GM21526 (cell line): ENCODE measurements around the gene USP17L5.
"Not testable (repeated sequence)": the region's sequence is repeated elsewhere in the genome, so short reads cannot be mapped to it uniquely, and the experiment has no call there.

Source experiments
- ATAC-seq: cut with Tn5 transposase; IDR thresholded peaks from one replicate; pipeline ENCODE4 v1.9.1; 2021; ENCODE audit warnings: moderate library complexity; ENCODE audit not compliant: unreplicated experiment, low FRiP score

The USP17L5 gene, protein sequence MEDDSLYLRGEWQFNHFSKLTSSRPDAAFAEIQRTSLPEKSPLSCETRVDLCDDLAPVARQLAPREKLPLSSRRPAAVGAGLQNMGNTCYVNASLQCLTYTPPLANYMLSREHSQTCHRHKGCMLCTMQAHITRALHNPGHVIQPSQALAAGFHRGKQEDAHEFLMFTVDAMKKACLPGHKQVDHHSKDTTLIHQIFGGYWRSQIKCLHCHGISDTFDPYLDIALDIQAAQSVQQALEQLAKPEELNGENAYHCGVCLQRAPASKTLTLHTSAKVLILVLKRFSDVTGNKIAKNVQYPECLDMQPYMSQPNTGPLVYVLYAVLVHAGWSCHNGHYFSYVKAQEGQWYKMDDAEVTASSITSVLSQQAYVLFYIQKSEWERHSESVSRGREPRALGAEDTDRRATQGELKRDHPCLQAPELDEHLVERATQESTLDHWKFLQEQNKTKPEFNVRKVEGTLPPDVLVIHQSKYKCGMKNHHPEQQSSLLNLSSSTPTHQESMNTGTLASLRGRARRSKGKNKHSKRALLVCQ

DNA sequence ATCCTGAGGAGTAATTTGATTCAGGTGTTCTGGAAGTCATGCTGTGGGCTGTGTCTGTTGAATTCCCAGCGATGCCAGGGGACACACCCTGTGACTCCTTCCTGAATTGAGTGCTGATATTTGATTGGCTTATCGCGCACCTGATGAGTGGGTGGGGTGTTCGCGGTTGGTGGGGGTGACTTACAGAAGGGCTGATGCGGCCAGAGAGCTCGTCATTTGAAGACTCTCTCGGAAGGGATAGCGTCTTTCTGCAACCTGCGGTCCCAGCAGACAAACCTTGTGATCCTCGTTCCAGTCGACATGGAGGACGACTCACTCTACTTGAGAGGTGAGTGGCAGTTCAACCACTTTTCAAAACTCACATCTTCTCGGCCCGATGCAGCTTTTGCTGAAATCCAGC is at the start of gene USP17L5:
TSS of gene USP17L5 (plus strand) at position 301 of the 400 bp plus-strand sequence. CDS start at position 301, 0 bp downstream.
- not testable (repeated sequence) for ATAC-seq

DNA sequence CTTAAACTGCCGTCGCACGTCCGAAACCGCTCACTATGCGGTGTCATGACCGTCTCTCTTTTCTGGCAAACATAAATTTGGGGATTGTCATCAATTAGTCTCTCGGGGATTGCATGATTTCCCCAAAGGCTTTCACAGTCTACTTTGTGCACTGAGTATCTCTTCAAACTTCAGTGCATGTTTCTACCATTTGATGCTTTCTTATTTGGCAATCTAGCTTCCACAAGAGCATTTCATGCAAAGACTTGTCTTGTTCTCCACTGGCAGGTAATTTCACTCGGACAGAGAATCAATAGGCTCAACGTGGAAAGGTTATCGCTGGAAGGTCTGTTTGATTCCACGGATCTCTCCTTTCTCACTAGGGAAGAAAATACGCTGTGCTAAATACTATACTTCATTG is 15.0 kb upstream of the USP17L5 start:
- not testable (repeated sequence) for ATAC-seq

DNA sequence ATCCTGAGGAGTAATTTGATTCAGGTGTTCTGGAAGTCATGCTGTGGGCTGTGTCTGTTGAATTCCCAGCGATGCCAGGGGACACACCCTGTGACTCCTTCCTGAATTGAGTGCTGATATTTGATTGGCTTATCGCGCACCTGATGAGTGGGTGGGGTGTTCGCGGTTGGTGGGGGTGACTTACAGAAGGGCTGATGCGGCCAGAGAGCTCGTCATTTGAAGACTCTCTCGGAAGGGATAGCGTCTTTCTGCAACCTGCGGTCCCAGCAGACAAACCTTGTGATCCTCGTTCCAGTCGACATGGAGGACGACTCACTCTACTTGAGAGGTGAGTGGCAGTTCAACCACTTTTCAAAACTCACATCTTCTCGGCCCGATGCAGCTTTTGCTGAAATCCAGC is 14.3 kb upstream of the USP17L5 start, which contains the start of gene USP17L24:
TSS of gene USP17L24 (plus strand) at position 301 of the 400 bp plus-strand sequence. CDS start at position 301, 0 bp downstream.
- not testable (repeated sequence) for ATAC-seq

DNA sequence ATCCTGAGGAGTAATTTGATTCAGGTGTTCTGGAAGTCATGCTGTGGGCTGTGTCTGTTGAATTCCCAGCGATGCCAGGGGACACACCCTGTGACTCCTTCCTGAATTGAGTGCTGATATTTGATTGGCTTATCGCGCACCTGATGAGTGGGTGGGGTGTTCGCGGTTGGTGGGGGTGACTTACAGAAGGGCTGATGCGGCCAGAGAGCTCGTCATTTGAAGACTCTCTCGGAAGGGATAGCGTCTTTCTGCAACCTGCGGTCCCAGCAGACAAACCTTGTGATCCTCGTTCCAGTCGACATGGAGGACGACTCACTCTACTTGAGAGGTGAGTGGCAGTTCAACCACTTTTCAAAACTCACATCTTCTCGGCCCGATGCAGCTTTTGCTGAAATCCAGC is 9.6 kb upstream of the USP17L5 start, which contains the start of gene USP17L25:
TSS of gene USP17L25 (plus strand) at position 301 of the 400 bp plus-strand sequence. CDS start at position 301, 0 bp downstream.
- ATAC-seq = not testable (repeated sequence)

DNA sequence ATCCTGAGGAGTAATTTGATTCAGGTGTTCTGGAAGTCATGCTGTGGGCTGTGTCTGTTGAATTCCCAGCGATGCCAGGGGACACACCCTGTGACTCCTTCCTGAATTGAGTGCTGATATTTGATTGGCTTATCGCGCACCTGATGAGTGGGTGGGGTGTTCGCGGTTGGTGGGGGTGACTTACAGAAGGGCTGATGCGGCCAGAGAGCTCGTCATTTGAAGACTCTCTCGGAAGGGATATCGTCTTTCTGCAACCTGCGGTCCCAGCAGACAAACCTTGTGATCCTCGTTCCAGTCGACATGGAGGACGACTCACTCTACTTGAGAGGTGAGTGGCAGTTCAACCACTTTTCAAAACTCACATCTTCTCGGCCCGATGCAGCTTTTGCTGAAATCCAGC is 4.8 kb upstream of the USP17L5 start, which contains the start of gene USP17L26:
TSS of gene USP17L26 (plus strand) at position 301 of the 400 bp plus-strand sequence. CDS start at position 301, 0 bp downstream.
- ATAC-seq = not testable (repeated sequence)

DNA sequence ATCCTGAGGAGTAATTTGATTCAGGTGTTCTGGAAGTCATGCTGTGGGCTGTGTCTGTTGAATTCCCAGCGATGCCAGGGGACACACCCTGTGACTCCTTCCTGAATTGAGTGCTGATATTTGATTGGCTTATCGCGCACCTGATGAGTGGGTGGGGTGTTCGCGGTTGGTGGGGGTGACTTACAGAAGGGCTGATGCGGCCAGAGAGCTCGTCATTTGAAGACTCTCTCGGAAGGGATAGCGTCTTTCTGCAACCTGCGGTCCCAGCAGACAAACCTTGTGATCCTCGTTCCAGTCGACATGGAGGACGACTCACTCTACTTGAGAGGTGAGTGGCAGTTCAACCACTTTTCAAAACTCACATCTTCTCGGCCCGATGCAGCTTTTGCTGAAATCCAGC is 4.6 kb downstream of the USP17L5 start, which contains the start of gene USP17L27:
TSS of gene USP17L27 (plus strand) at position 301 of the 400 bp plus-strand sequence. CDS start at position 301, 0 bp downstream.
- ATAC-seq = not testable (repeated sequence)

DNA sequence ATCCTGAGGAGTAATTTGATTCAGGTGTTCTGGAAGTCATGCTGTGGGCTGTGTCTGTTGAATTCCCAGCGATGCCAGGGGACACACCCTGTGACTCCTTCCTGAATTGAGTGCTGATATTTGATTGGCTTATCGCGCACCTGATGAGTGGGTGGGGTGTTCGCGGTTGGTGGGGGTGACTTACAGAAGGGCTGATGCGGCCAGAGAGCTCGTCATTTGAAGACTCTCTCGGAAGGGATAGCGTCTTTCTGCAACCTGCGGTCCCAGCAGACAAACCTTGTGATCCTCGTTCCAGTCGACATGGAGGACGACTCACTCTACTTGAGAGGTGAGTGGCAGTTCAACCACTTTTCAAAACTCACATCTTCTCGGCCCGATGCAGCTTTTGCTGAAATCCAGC is 9.4 kb downstream of the USP17L5 start, which contains the start of gene USP17L28:
TSS of gene USP17L28 (plus strand) at position 301 of the 400 bp plus-strand sequence. CDS start at position 301, 0 bp downstream.
- not testable (repeated sequence) for ATAC-seq

DNA sequence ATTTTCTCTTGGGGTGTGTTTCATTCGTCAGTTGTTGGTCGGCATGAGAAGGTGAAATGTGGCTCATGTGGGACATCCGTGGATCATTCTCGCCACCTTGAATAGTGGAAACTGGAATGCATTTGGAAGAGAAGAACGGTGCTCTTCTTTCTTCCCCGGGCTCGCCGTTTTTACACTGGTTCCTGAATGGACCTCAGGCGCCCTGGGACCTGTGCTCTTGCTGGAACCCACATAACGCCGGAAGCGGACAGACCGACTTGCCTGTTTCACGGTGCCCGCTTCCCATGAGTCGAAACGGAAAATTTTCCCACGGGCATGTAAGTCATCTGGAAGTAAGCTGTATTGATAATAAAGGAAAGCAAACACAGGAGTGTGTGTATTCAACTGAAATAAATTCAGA is 11.7 kb downstream of the USP17L5 start:
- ATAC-seq = not testable (repeated sequence)

DNA sequence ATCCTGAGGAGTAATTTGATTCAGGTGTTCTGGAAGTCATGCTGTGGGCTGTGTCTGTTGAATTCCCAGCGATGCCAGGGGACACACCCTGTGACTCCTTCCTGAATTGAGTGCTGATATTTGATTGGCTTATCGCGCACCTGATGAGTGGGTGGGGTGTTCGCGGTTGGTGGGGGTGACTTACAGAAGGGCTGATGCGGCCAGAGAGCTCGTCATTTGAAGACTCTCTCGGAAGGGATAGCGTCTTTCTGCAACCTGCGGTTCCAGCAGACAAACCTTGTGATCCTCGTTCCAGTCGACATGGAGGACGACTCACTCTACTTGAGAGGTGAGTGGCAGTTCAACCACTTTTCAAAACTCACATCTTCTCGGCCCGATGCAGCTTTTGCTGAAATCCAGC is 14.1 kb downstream of the USP17L5 start, which contains the start of gene USP17L29:
TSS of gene USP17L29 (plus strand) at position 301 of the 400 bp plus-strand sequence. CDS start at position 301, 0 bp downstream.
- not testable (repeated sequence) for ATAC-seq

DNA sequence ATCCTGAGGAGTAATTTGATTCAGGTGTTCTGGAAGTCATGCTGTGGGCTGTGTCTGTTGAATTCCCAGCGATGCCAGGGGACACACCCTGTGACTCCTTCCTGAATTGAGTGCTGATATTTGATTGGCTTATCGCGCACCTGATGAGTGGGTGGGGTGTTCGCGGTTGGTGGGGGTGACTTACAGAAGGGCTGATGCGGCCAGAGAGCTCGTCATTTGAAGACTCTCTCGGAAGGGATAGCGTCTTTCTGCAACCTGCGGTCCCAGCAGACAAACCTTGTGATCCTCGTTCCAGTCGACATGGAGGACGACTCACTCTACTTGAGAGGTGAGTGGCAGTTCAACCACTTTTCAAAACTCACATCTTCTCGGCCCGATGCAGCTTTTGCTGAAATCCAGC is 23.6 kb downstream of the USP17L5 start, which contains the start of gene USP17L30:
TSS of gene USP17L30 (plus strand) at position 301 of the 400 bp plus-strand sequence. CDS start at position 301, 0 bp downstream.
- ATAC-seq = not testable (repeated sequence)

DNA sequence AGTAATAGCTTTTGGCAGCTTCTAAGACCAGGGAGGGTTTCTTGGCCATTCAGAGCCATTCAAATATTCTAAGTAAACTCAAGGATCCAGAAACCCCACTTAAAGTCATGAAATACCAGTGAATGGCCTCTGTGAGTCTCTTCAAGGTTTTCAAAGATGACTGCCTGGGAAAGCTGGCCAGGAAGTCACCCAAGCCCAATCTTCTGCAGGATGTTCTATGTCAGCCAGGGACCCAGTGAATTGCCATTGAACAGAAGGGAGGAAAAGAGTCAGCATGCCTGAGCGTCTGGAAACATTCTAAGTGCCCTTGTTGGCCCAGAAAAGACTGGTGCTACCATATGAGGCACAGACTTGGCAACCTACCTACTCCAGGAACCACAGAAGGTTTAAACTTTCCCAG is 40.7 kb downstream of the USP17L5 start:
- not testable (repeated sequence) for ATAC-seq

DNA sequence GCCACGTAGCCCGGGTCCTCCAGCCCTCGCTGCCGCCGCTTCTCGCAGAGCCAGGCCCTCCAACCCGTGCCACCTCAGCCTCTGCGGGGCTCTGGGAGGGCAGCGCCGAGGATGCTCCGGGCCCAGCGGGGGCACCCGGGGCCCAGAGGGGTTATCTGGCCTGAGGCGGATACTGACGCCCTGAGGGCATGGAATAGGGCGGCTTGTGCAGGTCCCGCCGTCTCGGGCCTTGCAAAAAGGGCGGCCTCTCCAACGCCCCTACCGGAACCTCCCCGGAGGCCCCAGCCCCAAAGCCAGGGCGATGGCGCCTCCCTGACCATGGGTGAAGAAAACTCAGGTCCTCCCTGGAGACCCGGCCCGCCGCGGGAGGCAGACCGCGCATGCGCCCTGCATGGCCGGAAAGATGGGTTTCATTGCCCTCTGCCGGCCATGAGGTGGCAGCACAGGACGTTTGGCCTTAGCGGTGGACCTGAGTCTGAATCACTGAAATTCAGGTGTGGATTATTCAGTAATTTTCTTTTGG is 41.9 kb downstream of the USP17L5 start:
- ATAC-seq = not testable (repeated sequence)

DNA sequence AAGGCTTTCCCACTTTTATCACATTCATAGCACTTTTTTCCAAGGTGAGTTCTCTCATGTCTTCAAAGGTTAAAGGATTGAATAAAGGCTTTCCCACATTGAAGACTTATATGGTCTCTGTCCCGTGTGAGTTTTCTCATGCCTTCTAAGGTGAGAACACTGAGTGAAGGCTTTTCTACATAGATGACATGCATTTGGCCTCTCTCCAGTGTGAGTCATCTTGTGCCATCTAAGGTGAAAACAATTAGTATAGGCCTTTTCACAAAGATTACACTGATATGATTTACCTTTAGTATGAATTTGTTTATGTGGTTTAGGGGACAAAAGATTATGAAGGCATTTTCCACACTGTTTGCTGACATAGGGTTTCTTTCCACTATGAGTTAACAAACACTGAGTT is 44.9 kb downstream of the USP17L5 start:
- no peak for ATAC-seq

DNA sequence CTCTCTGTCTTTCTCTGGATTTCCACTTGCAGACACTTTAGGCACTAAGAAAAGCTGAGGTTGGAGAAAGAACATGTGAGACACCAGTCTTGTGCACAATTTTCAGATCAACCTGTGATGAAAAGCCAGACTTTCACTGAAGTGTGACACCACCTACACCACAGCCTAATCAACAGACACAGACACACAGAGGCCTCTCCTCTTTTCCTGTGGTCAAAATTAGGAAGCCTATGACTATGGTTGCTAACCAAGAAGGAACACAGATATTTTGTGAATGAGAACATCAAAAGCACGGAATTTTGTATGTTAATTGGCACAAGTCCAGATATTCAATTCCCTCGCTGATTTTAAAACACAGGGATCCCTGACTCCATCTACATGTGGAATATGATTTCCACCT is 49.8 kb downstream of the USP17L5 start:
- ATAC-seq = not testable (repeated sequence)
